HG02943 (cell line): ENCODE measurements around the gene RPRD1A.
"Not testable (repeated sequence)": the region's sequence is repeated elsewhere in the genome, so short reads cannot be mapped to it uniquely, and the experiment has no call there.

Experiments
- ATAC-seq: cut with Tn5 transposase; IDR thresholded peaks from one replicate; pipeline ENCODE4 v1.9.1; 2021; ENCODE audit warnings: mild to moderate bottlenecking, low read depth, moderate library complexity; ENCODE audit not compliant: unreplicated experiment

RPRD1A gene

GRCh38 chr18:36067055-36067957 lies at the start of gene RPRD1A:
Gene RPRD1A (minus strand): TSS chr18:36067559. CDS start chr18:36067404, 155 bp downstream.
- ATAC-seq = peak; percentile 95

GRCh38 chr18:36116771-36117170 lies 49.4 kb upstream of the RPRD1A start:
- ATAC-seq = not testable (repeated sequence)

GRCh38 chr18:36114738-36115137 lies 47.4 kb upstream of the RPRD1A start:
- no peak for ATAC-seq

- ATAC-seq = no peak
Measured at GRCh38 chr18:36114251-36114650, 46.9 kb upstream of the RPRD1A start.

GRCh38 chr18:36112302-36112701 lies 44.9 kb upstream of the RPRD1A start:
- no peak for ATAC-seq

- ATAC-seq = no peak
Measured at GRCh38 chr18:36109737-36110136, 42.4 kb upstream of the RPRD1A start.

GRCh38 chr18:36108601-36109000 lies 41.2 kb upstream of the RPRD1A start:
- ATAC-seq = no peak

- ATAC-seq = no peak
Measured at GRCh38 chr18:36108196-36108595, 40.8 kb upstream of the RPRD1A start.

GRCh38 chr18:36107477-36107876 lies 40.1 kb upstream of the RPRD1A start:
- ATAC-seq = no peak

GRCh38 chr18:36104749-36105148 lies 37.4 kb upstream of the RPRD1A start:
- ATAC-seq = no peak

GRCh38 chr18:36101943-36102342 lies 34.6 kb upstream of the RPRD1A start:
- no peak for ATAC-seq

GRCh38 chr18:36099311-36099710 lies 32.0 kb upstream of the RPRD1A start:
- no peak for ATAC-seq

GRCh38 chr18:36096955-36097354 lies 29.6 kb upstream of the RPRD1A start:
- no peak for ATAC-seq

GRCh38 chr18:36095936-36096519 lies 28.7 kb upstream of the RPRD1A start:
- no peak for ATAC-seq

GRCh38 chr18:36094431-36094830 lies 27.1 kb upstream of the RPRD1A start:
- no peak for ATAC-seq

- not testable (repeated sequence) for ATAC-seq
Measured at GRCh38 chr18:36092116-36092515, 24.8 kb upstream of the RPRD1A start.

GRCh38 chr18:36089001-36089400 lies 21.6 kb upstream of the RPRD1A start:
- no peak for ATAC-seq

- no peak for ATAC-seq
Measured at GRCh38 chr18:36088256-36088655, 20.9 kb upstream of the RPRD1A start.

GRCh38 chr18:36086186-36086585 lies 18.8 kb upstream of the RPRD1A start:
- ATAC-seq = no peak

- no peak for ATAC-seq
Measured at GRCh38 chr18:36085195-36085594, 17.8 kb upstream of the RPRD1A start.

GRCh38 chr18:36083729-36084128 lies 16.4 kb upstream of the RPRD1A start:
- no peak for ATAC-seq

GRCh38 chr18:36081118-36081517 lies 13.8 kb upstream of the RPRD1A start:
- not testable (repeated sequence) for ATAC-seq
